Effector CD8-positive, alpha-beta T cell (primary cell): ENCODE results near the gene IFNGR2.

ENCODE experiments used
- DNase-seq: peaks from one replicate; lab custom pipeline; 2025; lab: John Stamatoyannopoulos, UW

IFNGR2 gene

DNA sequence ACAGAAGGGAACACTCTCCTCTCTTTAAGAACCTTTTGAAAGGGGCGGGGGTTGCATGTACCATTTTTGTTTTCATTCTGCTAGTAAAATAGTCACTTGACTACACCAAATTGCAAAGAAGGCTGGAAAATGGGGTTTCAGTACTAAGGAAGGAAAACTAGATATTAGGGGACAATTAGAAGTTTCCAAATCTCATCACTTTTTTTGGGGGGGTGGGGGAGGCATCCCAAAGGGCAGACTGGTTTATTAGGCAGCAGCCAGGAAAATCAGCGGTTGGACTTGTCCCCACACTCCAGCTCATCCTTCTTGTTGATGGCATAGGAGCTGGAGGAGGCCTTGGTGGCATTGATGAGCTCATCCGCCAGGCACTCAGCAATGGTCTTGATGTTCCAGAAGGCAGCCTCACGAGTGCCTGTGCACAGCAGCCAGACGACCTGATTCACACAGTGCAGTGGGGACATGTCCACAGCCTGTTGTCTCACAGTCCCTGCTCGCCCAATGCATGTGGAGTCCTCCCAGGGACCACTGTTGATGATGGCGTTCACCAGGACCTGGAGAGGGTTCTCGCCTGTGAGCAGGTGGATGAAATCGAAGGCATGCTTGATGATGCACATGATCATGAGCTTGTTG is 78.2 kb downstream of the IFNGR2 start:
- no peak for DNase-seq
